H1 (cell line): ENCODE data around the gene KRTAP10-8. TPM values are rescaled to one million over a fixed set of nuclear protein-coding genes. Genes with fewer than 3 reads are reported as not detected.
A peak's percentile ranks its signal among the peaks of the same experiment; 100 is the strongest.

ENCODE experiments used
- CTCF ChIA-PET: fragments of 300-600 bp; sonication (Branson Sonifier 250); formaldehyde crosslinking; loops from one replicate; lab custom pipeline; 2021; ENCODE audit not compliant: partially characterized antibody; lab: Charles Lee
- POLR2A ChIA-PET: fragments of 300-600 bp; sonication (Branson Sonifier 250); formaldehyde crosslinking; loops from one replicate; lab custom pipeline; 2021; ENCODE audit warnings: inconsistent platforms; ENCODE audit not compliant: partially characterized antibody; lab: Charles Lee
- DNase-seq, 2 experiments: peaks; one replicate each; pipeline versions ENCODE4 v3.0.0 to v3.0.0-alpha.2; 2010 to 2022; ENCODE audit warnings: low spot score in 2 of 2, low read depth in 1 of 2, mixed read lengths in 1 of 2
- FAIRE-seq: peaks from 2 replicates; lab custom pipeline; 2011; peaks lifted over from hg19 to GRCh38; lab: Jason Lieb, UNC
- H2AFZ ChIP-seq: 2 replicates; pipeline ENCODE4 v1.8.1; 2012; ENCODE audit warnings: low read length, inconsistent platforms
- H2AK5ac ChIP-seq: 2 replicates; pipeline ENCODE4 v1.6.1; 2013; ENCODE audit warnings: low read depth, low read length
- H2BK120ac ChIP-seq: replicated peaks from 2 replicates; pipeline ENCODE3; 2013; ENCODE audit warnings: low read depth, low read length, inconsistent platforms
- H2BK12ac ChIP-seq: 2 replicates; pipeline ENCODE4 v1.6.1; 2013; ENCODE audit warnings: low read depth, low read length
- H2BK15ac ChIP-seq: 2 replicates; pipeline ENCODE4 v1.6.1; 2013; ENCODE audit warnings: low read length
- H2BK20ac ChIP-seq: 2 replicates; pipeline ENCODE4 v1.6.1; 2013; ENCODE audit warnings: low read length
- H2BK5ac ChIP-seq: 2 replicates; pipeline ENCODE4 v1.6.1; 2013; ENCODE audit warnings: low read depth, low read length
- H3K14ac ChIP-seq: 2 replicates; pipeline ENCODE4 v1.6.1; 2013; ENCODE audit warnings: inconsistent platforms; ENCODE audit not compliant: insufficient read length
- H3K18ac ChIP-seq: 2 replicates; pipeline ENCODE4 v1.6.1; 2013; ENCODE audit warnings: low read length; ENCODE audit errors: extremely low read depth
- H3K23ac ChIP-seq: 2 replicates; pipeline ENCODE4 v1.6.1; 2013; ENCODE audit warnings: inconsistent platforms; ENCODE audit not compliant: insufficient read length
- H3K23me2 ChIP-seq: 2 replicates; pipeline ENCODE4 v1.6.1; 2013; ENCODE audit warnings: low read depth, low read length
- H3K27ac ChIP-seq: 2 replicates; pipeline ENCODE4 v1.6.1; 2011; ENCODE audit warnings: low read depth, low read length, inconsistent platforms
- H3K27me3 ChIP-seq, 4 experiments: replicated peaks in 1 of 4; 1 replicate in 1 of 4; 2 replicates in 3 of 4; pipeline versions ENCODE4 v1.6.1 to v1.8.1; 2011 to 2013; ENCODE audit warnings: low read length in 3 of 4, mild to moderate bottlenecking in 3 of 4, inconsistent platforms in 2 of 4, mixed read lengths in 2 of 4, moderate library complexity in 1 of 4; ENCODE audit not compliant: control insufficient read depth in 3 of 4, insufficient read depth in 3 of 4; ENCODE audit errors: extremely low read depth in 1 of 4
- H3K36me3 ChIP-seq, 4 experiments: 2 replicates each; pipeline versions ENCODE4 v1.6.1 to v1.8.1; 2011 to 2013; ENCODE audit warnings: mild to moderate bottlenecking in 4 of 4, low read length in 3 of 4, moderate library complexity in 2 of 4, control low read depth in 1 of 4, inconsistent platforms in 1 of 4; ENCODE audit not compliant: insufficient read depth in 4 of 4, control insufficient read depth in 2 of 4
- H3K4ac ChIP-seq: replicated peaks from 2 replicates; pipeline ENCODE3; 2013; ENCODE audit warnings: low read length, low read depth, mixed read lengths, inconsistent platforms; ENCODE audit not compliant: insufficient read length
- H3K4me1 ChIP-seq, 4 experiments: replicated peaks in 1 of 4; 1 replicate in 1 of 4; 2 replicates in 3 of 4; pipeline versions ENCODE4 v1.6.1 to v1.8.1; 2011 to 2013; ENCODE audit warnings: low read length in 3 of 4, inconsistent platforms in 2 of 4, mixed read lengths in 1 of 4; ENCODE audit not compliant: insufficient read depth in 4 of 4, control insufficient read depth in 3 of 4
- H3K4me2 ChIP-seq, 2 experiments: 2 replicates each; pipeline versions ENCODE4 v1.6.1 to v1.8.1; 2011 to 2013; ENCODE audit warnings: low read depth in 2 of 2, low read length in 2 of 2, control low read depth in 1 of 2, inconsistent platforms in 1 of 2, mild to moderate bottlenecking in 1 of 2; ENCODE audit not compliant: insufficient read depth in 1 of 2
- H3K4me3 ChIP-seq, 4 experiments: fragments of 200-600, 300-600 bp in 1 of 4; sonication (generic), shearing (Covaris generic), sonication (Bioruptor Twin) in 1 of 4; 2 replicates each; pipeline versions ENCODE4 v1.5.1 to v1.8.1; 2011 to 2016; ENCODE audit warnings: low read length in 4 of 4, low read depth in 3 of 4, control low read depth in 2 of 4, inconsistent platforms in 2 of 4, mild to moderate bottlenecking in 2 of 4, mixed read lengths in 1 of 4, moderate library complexity in 1 of 4; ENCODE audit not compliant: insufficient read depth in 2 of 4; ENCODE audit errors: extremely low read depth in 1 of 4
- H3K56ac ChIP-seq: replicated peaks from 2 replicates; pipeline ENCODE3; 2013; ENCODE audit warnings: low read depth, mild to moderate bottlenecking, mixed read lengths, low read length, inconsistent platforms; ENCODE audit not compliant: insufficient read length
- H3K79me1 ChIP-seq: 2 replicates; pipeline ENCODE4 v1.6.1; 2013; ENCODE audit warnings: low read depth, low read length, control low read depth
- H3K79me2 ChIP-seq, 2 experiments: 2 replicates each; pipeline versions ENCODE4 v1.6.1 to v1.8.1; 2012 to 2013; ENCODE audit warnings: low read length in 2 of 2, mild to moderate bottlenecking in 2 of 2, inconsistent platforms in 1 of 2; ENCODE audit not compliant: insufficient read depth in 2 of 2, control insufficient read depth in 1 of 2
- H3K9ac ChIP-seq, 4 experiments: replicated peaks in 1 of 4; 1 replicate in 1 of 4; 2 replicates in 3 of 4; pipeline versions ENCODE4 v1.6.1 to v1.8.1; 2011 to 2013; ENCODE audit warnings: low read depth in 3 of 4, low read length in 3 of 4, control low read depth in 2 of 4, mild to moderate bottlenecking in 2 of 4, moderate library complexity in 2 of 4, inconsistent platforms in 1 of 4; ENCODE audit errors: extremely low read depth in 1 of 4
- H3K9me3 ChIP-seq, 2 experiments: 2 replicates each; pipeline versions ENCODE4 v1.6.1 to v1.8.1; 2012 to 2013; ENCODE audit warnings: mild to moderate bottlenecking in 2 of 2, moderate library complexity in 2 of 2, control low read depth in 1 of 2, inconsistent platforms in 1 of 2, low read depth in 1 of 2, low read length in 1 of 2, mixed read lengths in 1 of 2; ENCODE audit not compliant: insufficient read depth in 2 of 2
- H4K20me1 ChIP-seq, 2 experiments: replicated peaks in 1 of 2; 2 replicates each; pipeline versions ENCODE3 to v1.8.1; 2011 to 2013; ENCODE audit warnings: inconsistent platforms in 2 of 2, low read length in 2 of 2, mild to moderate bottlenecking in 1 of 2; ENCODE audit not compliant: insufficient read depth in 2 of 2, control insufficient read depth in 1 of 2
- H4K5ac ChIP-seq: 2 replicates; pipeline ENCODE4 v1.6.1; 2013; ENCODE audit warnings: low read length, low read depth, mixed read lengths, inconsistent platforms; ENCODE audit not compliant: insufficient read length
- H4K8ac ChIP-seq: 2 replicates; pipeline ENCODE4 v1.8.0; 2013; ENCODE audit warnings: mild to moderate bottlenecking, moderate library complexity, low read length, inconsistent platforms; ENCODE audit not compliant: insufficient read depth; ENCODE audit errors: extremely low read depth
- H4K91ac ChIP-seq: replicated peaks from 2 replicates; pipeline ENCODE3; 2013; ENCODE audit warnings: low read length, mixed read lengths, inconsistent platforms; ENCODE audit not compliant: insufficient read length
- BRCA1 ChIP-seq: IDR thresholded peaks from 2 replicates; pipeline ENCODE4 v1.6.1; 2012; ENCODE audit warnings: low read depth, low read length, improper control_type of control experiment
- CBX8 ChIP-seq: fragments of 300-800, 300-1000 bp; sonication (generic); IDR thresholded peaks from 2 replicates; pipeline ENCODE4 v1.7.1; 2016; ENCODE audit warnings: low read depth, low read length, borderline replicate concordance
- FOSL1 ChIP-seq: IDR thresholded peaks from 2 replicates; pipeline ENCODE4 v1.6.1; 2011; ENCODE audit warnings: mild to moderate bottlenecking, low read depth, low read length, moderate library complexity; ENCODE audit not compliant: insufficient read depth
- NRF1 ChIP-seq: IDR thresholded peaks from 2 replicates; pipeline ENCODE4 v1.6.1; 2011; ENCODE audit warnings: mild to moderate bottlenecking, low read depth, low read length, improper control_type of control experiment
- RBBP5 ChIP-seq: IDR thresholded peaks from 2 replicates; pipeline ENCODE4 v1.7.1; 2012; ENCODE audit warnings: low read depth, mild to moderate bottlenecking, inconsistent platforms, low read length, moderate library complexity, borderline replicate concordance
- SIRT6 ChIP-seq: IDR thresholded peaks from one replicate; pipeline ENCODE4 v1.7.1; 2012; ENCODE audit warnings: low read length, inconsistent platforms
- YY1 ChIP-seq: IDR thresholded peaks from 2 replicates; pipeline ENCODE4 v1.6.1; 2011; ENCODE audit warnings: low read depth, mild to moderate bottlenecking, low read length
- WGBS, 2 experiments: shearing (Covaris generic) in 1 of 2; methylation state at CpG; one replicate each; pipeline versions ENCODE4 v1.1.6 to v1.1.7; 2013 to 2015; ENCODE audit warnings: low lambda C conversion rate in 2 of 2, mixed read lengths in 2 of 2, inconsistent platforms in 1 of 2, low coverage in 1 of 2, missing lambda C conversion rate in 1 of 2; ENCODE audit not compliant: insufficient replicate concordance in 2 of 2, insufficient coverage in 1 of 2, insufficient read length in 1 of 2; ENCODE audit errors: extremely low coverage in 1 of 2, missing lambda C conversion rate in 1 of 2; 5-methylcytosine and 5-hydroxymethylcytosine counted together
- polyA plus RNA-seq, 7 experiments: library from polyadenylated mRNA; depleted of rRNA in 3 of 7; stranded (reverse) in 5 of 7; unstranded in 2 of 7; fragments of >200 nt in 5 of 7; fragments of 200-250 nt in 2 of 7; gene quantifications; 1 replicate in 5 of 7; 2 replicates in 1 of 7; 4 replicates in 1 of 7; pipeline versions ENCODE4 v1.2.1 to v1.2.3, GENCODE V29; 2011 to 2013; ENCODE audit warnings: missing spikeins in 2 of 7, mixed read lengths in 2 of 7
- total RNA-seq: library from RNA; stranded (reverse); fragmentation: NEBNext Ultra II Directional; extraction: Animal tissue kit (Norgen Biotek cat#: 25700); gene quantifications from 2 replicates; pipeline ENCODE4 v1.2.1, GENCODE V29; 2021
- TF ChIP-seq, protein P1 (sequence below), 3 experiments: IDR thresholded peaks; 1 replicate in 2 of 3; 2 replicates in 1 of 3; pipeline versions ENCODE4 v1.5.1 to v1.6.1; 2011; ENCODE audit warnings: low read length in 3 of 3, mild to moderate bottlenecking in 3 of 3, inconsistent platforms in 2 of 3, low read depth in 1 of 3, moderate library complexity in 1 of 3; ENCODE audit not compliant: insufficient read depth in 1 of 3; ENCODE audit errors: control extremely low read depth in 1 of 3

Gene KRTAP10-8
- total and polyA plus RNA-seq, 2 of the 8 experiments (the other 6 are each of a cell fraction or from before 2014, with no cell fraction given) = not detected

DNA sequence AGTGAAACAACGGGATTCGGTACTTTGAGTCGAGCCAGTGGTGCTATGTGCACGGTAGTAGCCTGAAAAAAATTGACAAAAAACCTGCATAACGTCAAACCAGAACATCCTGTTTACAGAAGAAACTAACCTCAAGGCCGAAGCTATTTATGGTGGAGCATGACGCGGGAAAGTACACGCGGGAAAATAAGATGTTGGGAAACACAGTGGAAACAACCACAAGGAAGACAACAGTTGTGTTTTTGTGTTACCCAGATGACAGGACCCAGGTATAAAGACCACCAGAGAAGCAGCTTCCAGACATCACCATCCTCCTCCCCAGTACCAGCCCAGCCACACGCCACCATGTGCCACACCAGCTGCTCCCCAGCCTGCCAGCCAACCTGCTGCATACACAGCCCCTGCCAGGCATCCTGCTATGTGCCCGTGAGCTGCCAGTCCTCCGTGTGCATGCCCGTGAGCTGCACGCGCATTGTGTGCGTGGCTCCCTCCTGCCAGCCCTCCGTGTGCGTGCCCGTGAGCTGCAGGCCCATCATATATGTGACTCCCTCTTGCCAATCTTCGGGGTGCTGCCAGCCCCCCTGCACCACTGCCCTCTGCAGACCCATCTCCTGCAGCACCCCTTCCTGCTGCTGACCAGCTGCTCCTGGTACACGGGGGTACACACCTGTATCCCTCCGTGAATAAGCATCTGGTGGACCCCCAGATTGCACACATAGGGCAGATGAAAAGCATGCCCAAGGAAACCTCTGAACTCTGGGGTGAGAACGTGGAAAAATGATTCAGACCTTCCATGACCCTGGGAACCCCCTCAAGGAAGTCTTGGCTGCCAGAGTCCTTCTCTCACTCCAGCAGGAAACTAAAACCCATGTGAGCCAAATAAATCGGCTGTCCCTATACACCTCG lies 46.0 kb downstream of the KRTAP10-8 start, which contains the start of gene KRTAP12-3:
TSS of gene KRTAP12-3 (plus strand) at position 298 of the 906 bp plus-strand sequence. CDS start at position 346, 48 bp downstream.
- H2BK15ac ChIP-seq = peak within 1 kb of the TSS; percentile 98; the same call in 1 of the 2 replicates
- H2BK12ac ChIP-seq = peak within 1 kb of the TSS; percentile 92
- H3K9me3 ChIP-seq = peaks cover 0 to 4% of the 10 kb centered on the region in 2 experiments; a peak in 2 of 4 replicates
- ChIA-PET POLR2A (no interaction called here), CTCF (interaction anchor here (0.5 to 0.9 kb wide), 2 partner anchors 61 to 271 kb away, joined by 3 read pairs; no protein-coding TSS in a partner anchor)
- no peaks in the 10 kb centered on the region for H4K20me1 ChIP-seq
- no peak within 1 kb of the TSS for H3K56ac ChIP-seq
- peak within 1 kb of the TSS; percentile 17; the same call in 1 of the 2 replicates for H3K18ac ChIP-seq
- H3K4me2 ChIP-seq = no peak within 1 kb of the TSS
- no peak within 1 kb of the TSS for H4K8ac ChIP-seq
- no peak within 1 kb of the TSS for H4K5ac ChIP-seq
- no peaks in the 10 kb centered on the region for H3K23me2 ChIP-seq
- peak within 1 kb of the TSS; percentile 49 for H4K91ac ChIP-seq
- H3K27ac ChIP-seq = no peak within 1 kb of the TSS
- no peak within 1 kb of the TSS for H2BK120ac ChIP-seq
- H2BK20ac ChIP-seq = no peak within 1 kb of the TSS; the same call in 1 of the 2 replicates
- WGBS, 2 experiments = 91% methylated on average over 26 of the region's 26 CpGs; no CpG with 5 or more reads in 1 of the 2 experiments
- FAIRE-seq (no peak), DNase-seq (no peak)
- peaks cover 0 to 2% (median 0%) of the 10 kb centered on the region in 4 experiments; a peak in 1 of 7 replicates for H3K27me3 ChIP-seq
- H2AK5ac ChIP-seq = peak within 1 kb of the TSS; percentile 82; the same call in 1 of the 2 replicates
- no peak within 1 kb of the TSS for H3K4me3 ChIP-seq
- H3K4me1 ChIP-seq = peaks cover 0 to 9% (median 3%) of the 10 kb centered on the region in 4 experiments; a peak in 5 of 7 replicates
- H3K14ac ChIP-seq = no peak within 1 kb of the TSS
- no peak within 1 kb of the TSS for H3K4ac ChIP-seq
- no peak within 1 kb of the TSS; a peak in 1 of 7 replicates for H3K9ac ChIP-seq
- H3K23ac ChIP-seq = no peak within 1 kb of the TSS
- H2BK5ac ChIP-seq = peak within 1 kb of the TSS; percentile 82; the same call in 1 of the 2 replicates
- H2AFZ ChIP-seq = no peak within 1 kb of the TSS
- no peaks in the 10 kb centered on the region for H3K79me2 ChIP-seq
- no peaks in the 10 kb centered on the region for H3K79me1 ChIP-seq
- no peaks in the 10 kb centered on the region for H3K36me3 ChIP-seq
- TF ChIP-seq CBX8 = no peak
- no peak for TF ChIP-seq FOSL1
- TF ChIP-seq SIRT6 = no peak
- no peak for TF ChIP-seq YY1
- TF ChIP-seq, protein P1, sequence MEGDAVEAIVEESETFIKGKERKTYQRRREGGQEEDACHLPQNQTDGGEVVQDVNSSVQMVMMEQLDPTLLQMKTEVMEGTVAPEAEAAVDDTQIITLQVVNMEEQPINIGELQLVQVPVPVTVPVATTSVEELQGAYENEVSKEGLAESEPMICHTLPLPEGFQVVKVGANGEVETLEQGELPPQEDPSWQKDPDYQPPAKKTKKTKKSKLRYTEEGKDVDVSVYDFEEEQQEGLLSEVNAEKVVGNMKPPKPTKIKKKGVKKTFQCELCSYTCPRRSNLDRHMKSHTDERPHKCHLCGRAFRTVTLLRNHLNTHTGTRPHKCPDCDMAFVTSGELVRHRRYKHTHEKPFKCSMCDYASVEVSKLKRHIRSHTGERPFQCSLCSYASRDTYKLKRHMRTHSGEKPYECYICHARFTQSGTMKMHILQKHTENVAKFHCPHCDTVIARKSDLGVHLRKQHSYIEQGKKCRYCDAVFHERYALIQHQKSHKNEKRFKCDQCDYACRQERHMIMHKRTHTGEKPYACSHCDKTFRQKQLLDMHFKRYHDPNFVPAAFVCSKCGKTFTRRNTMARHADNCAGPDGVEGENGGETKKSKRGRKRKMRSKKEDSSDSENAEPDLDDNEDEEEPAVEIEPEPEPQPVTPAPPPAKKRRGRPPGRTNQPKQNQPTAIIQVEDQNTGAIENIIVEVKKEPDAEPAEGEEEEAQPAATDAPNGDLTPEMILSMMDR (IDR thresholded peaks at IDR 0.05; ENCODE audit: control extremely low read depth in 1 of 3, insufficient read depth in 1 of 3, low read depth in 1 of 3, low read length in 3 of 3) = no peak
- TF ChIP-seq NRF1 = no peak
- no peak for TF ChIP-seq RBBP5
- TF ChIP-seq BRCA1 = no peak
